Measurements from ENCODE around the gene PSME3IP1. TPM values are rescaled to one million over a fixed set of nuclear protein-coding genes. Genes with fewer than 3 reads are reported as not detected.

The PSME3IP1 gene
- total RNA-seq, 2 experiments from 2014 or later: 134 to 140 TPM

- no peak for ATAC-seq (ENCODE audit: low read depth)
- H3K27me3 Mint-ChIP-seq: no peaks in the 10 kb centered on the region
Observed at GRCh38 chr16:57175896-57176295, 9.9 kb downstream of the PSME3IP1 start.

GRCh38 chr16:57172721-57173290, 13.0 kb downstream of the PSME3IP1 start:
- POLR2A ChIA-PET: no interaction called here
- ATAC-seq (ENCODE audit: low read depth): no peak
- H3K27ac Mint-ChIP-seq: no peak overlapping the region
- H3K27me3 Mint-ChIP-seq: no peaks in the 10 kb centered on the region
- no peaks in the 10 kb centered on the region for H3K9me3 Mint-ChIP-seq
- DNase-seq: no peak
- peaks cover 16% of the 10 kb centered on the region for H3K36me3 Mint-ChIP-seq
- peaks cover 4% of the 10 kb centered on the region for H3K4me1 Mint-ChIP-seq
- H3K4me3 Mint-ChIP-seq: no peak overlapping the region

More at GRCh38 chr16:57175896-57176295, 9.9 kb downstream of the PSME3IP1 start:
- POLR2A ChIA-PET: no interaction called here
- no peaks in the 10 kb centered on the region for H3K4me1 Mint-ChIP-seq
- H3K4me3 Mint-ChIP-seq: no peak overlapping the region
- DNase-seq: no peak
- no peak overlapping the region for H3K27ac Mint-ChIP-seq
- no peaks in the 10 kb centered on the region for H3K9me3 Mint-ChIP-seq
- H3K36me3 Mint-ChIP-seq: peaks cover 13% of the 10 kb centered on the region

GRCh38 chr16:57169327-57169726, 16.5 kb downstream of the PSME3IP1 start:
- Mint-ChIP-seq H3K36me3 (peaks cover 28% of the 10 kb centered on the region), H3K27ac (no peak overlapping the region), H3K9me3 (no peaks in the 10 kb centered on the region), H3K4me3 (no peak overlapping the region), H3K27me3 (no peaks in the 10 kb centered on the region), H3K4me1 (peaks cover 6% of the 10 kb centered on the region)
- POLR2A ChIA-PET: interaction anchor here (0.6 kb wide), 1 partner anchor 347 kb away, joined by 3 read pairs; no protein-coding TSS in a partner anchor
- ATAC-seq (ENCODE audit: low read depth) (no peak), DNase-seq (no peak)

GRCh38 chr16:57167953-57168352, 17.9 kb downstream of the PSME3IP1 start:
- peak; percentile 82 for ATAC-seq (ENCODE audit: low read depth)
- Mint-ChIP-seq H3K27me3 (no peaks in the 10 kb centered on the region), H3K36me3 (peaks cover 37% of the 10 kb centered on the region), H3K27ac (no peak overlapping the region), H3K4me1 (peaks cover 6% of the 10 kb centered on the region), H3K4me3 (no peak overlapping the region), H3K9me3 (no peaks in the 10 kb centered on the region)
- POLR2A ChIA-PET: no interaction called here
- no peak for DNase-seq

GRCh38 chr16:57167538-57167937, 18.3 kb downstream of the PSME3IP1 start:
- DNase-seq: no peak
- peaks cover 6% of the 10 kb centered on the region for H3K4me1 Mint-ChIP-seq
- POLR2A ChIA-PET: no interaction called here
- no peak for ATAC-seq (ENCODE audit: low read depth)
- H3K4me3 Mint-ChIP-seq: no peak overlapping the region
- no peak overlapping the region for H3K27ac Mint-ChIP-seq
- H3K27me3 Mint-ChIP-seq: no peaks in the 10 kb centered on the region
- H3K9me3 Mint-ChIP-seq: no peaks in the 10 kb centered on the region
- H3K36me3 Mint-ChIP-seq: peaks cover 37% of the 10 kb centered on the region

- Mint-ChIP-seq H3K4me1 (peaks cover 6% of the 10 kb centered on the region), H3K27ac (no peak overlapping the region), H3K9me3 (no peaks in the 10 kb centered on the region), H3K4me3 (no peak overlapping the region), H3K27me3 (no peaks in the 10 kb centered on the region), H3K36me3 (peaks cover 36% of the 10 kb centered on the region)
- DNase-seq: no peak
- POLR2A ChIA-PET: no interaction called here
- no peak for ATAC-seq (ENCODE audit: low read depth)
Observed at GRCh38 chr16:57166951-57167350, 18.9 kb downstream of the PSME3IP1 start.

- Mint-ChIP-seq H3K27me3 (no peaks in the 10 kb centered on the region), H3K9me3 (no peaks in the 10 kb centered on the region), H3K4me3 (no peak overlapping the region), H3K4me1 (peaks cover 6% of the 10 kb centered on the region), H3K27ac (no peak overlapping the region), H3K36me3 (peaks cover 32% of the 10 kb centered on the region)
- POLR2A ChIA-PET: no interaction called here
- DNase-seq (no peak), ATAC-seq (ENCODE audit: low read depth) (no peak)
Observed at GRCh38 chr16:57166451-57166850, 19.4 kb downstream of the PSME3IP1 start.

- Mint-ChIP-seq H3K36me3 (peaks cover 27% of the 10 kb centered on the region), H3K4me3 (no peak overlapping the region)
Observed at GRCh38 chr16:57165938-57166337, 19.9 kb downstream of the PSME3IP1 start.

GRCh38 chr16:57165483-57165882, 20.4 kb downstream of the PSME3IP1 start:
- DNase-seq (no peak), ATAC-seq (ENCODE audit: low read depth) (no peak)
- Mint-ChIP-seq H3K4me3 (no peak overlapping the region), H3K4me1 (peaks cover 7% of the 10 kb centered on the region), H3K36me3 (peaks cover 25% of the 10 kb centered on the region), H3K9me3 (no peaks in the 10 kb centered on the region), H3K27ac (no peak overlapping the region), H3K27me3 (no peaks in the 10 kb centered on the region)
- POLR2A ChIA-PET: no interaction called here

More at GRCh38 chr16:57165938-57166337, 19.9 kb downstream of the PSME3IP1 start:
- peaks cover 6% of the 10 kb centered on the region for H3K4me1 Mint-ChIP-seq
- ATAC-seq (ENCODE audit: low read depth): no peak
- no peak for DNase-seq
- H3K9me3 Mint-ChIP-seq: no peaks in the 10 kb centered on the region
- no peak overlapping the region for H3K27ac Mint-ChIP-seq
- POLR2A ChIA-PET: no interaction called here
- no peaks in the 10 kb centered on the region for H3K27me3 Mint-ChIP-seq

GRCh38 chr16:57163842-57164241, 22.0 kb downstream of the PSME3IP1 start:
- Mint-ChIP-seq H3K4me3 (no peak overlapping the region), H3K27ac (no peak overlapping the region), H3K27me3 (no peaks in the 10 kb centered on the region), H3K9me3 (no peaks in the 10 kb centered on the region), H3K36me3 (peaks cover 29% of the 10 kb centered on the region), H3K4me1 (peaks cover 7% of the 10 kb centered on the region)
- ATAC-seq (ENCODE audit: low read depth): no peak
- DNase-seq: no peak
- POLR2A ChIA-PET: no interaction called here

GRCh38 chr16:57159447-57159846, 26.4 kb downstream of the PSME3IP1 start:
- no peak for ATAC-seq (ENCODE audit: low read depth)
- no peak overlapping the region for H3K27ac Mint-ChIP-seq
- H3K4me1 Mint-ChIP-seq: peaks cover 3% of the 10 kb centered on the region
- no peaks in the 10 kb centered on the region for H3K9me3 Mint-ChIP-seq
- H3K36me3 Mint-ChIP-seq: peaks cover 32% of the 10 kb centered on the region
- no peaks in the 10 kb centered on the region for H3K27me3 Mint-ChIP-seq
- DNase-seq: no peak
- no peak overlapping the region for H3K4me3 Mint-ChIP-seq
- POLR2A ChIA-PET: no interaction called here

- Mint-ChIP-seq H3K4me3 (no peak overlapping the region), H3K9me3 (no peaks in the 10 kb centered on the region), H3K36me3 (peaks cover 32% of the 10 kb centered on the region), H3K27me3 (no peaks in the 10 kb centered on the region), H3K27ac (no peak overlapping the region), H3K4me1 (peaks cover 3% of the 10 kb centered on the region)
- ATAC-seq (ENCODE audit: low read depth): no peak
- no peak for DNase-seq
- POLR2A ChIA-PET: no interaction called here
Observed at GRCh38 chr16:57157533-57157932, 28.3 kb downstream of the PSME3IP1 start.

- H3K9me3 Mint-ChIP-seq: no peaks in the 10 kb centered on the region
- ATAC-seq (ENCODE audit: low read depth): no peak
- no peak for DNase-seq
- peaks cover 33% of the 10 kb centered on the region for H3K36me3 Mint-ChIP-seq
- H3K27me3 Mint-ChIP-seq: no peaks in the 10 kb centered on the region
- no peak overlapping the region for H3K4me3 Mint-ChIP-seq
- no peak overlapping the region for H3K27ac Mint-ChIP-seq
- POLR2A ChIA-PET: no interaction called here
- peaks cover 11% of the 10 kb centered on the region for H3K4me1 Mint-ChIP-seq
Observed at GRCh38 chr16:57156351-57156703, 29.5 kb downstream of the PSME3IP1 start.

GRCh38 chr16:57155702-57156350, 30.0 kb downstream of the PSME3IP1 start:
- POLR2A ChIA-PET: no interaction called here
- peaks cover 11% of the 10 kb centered on the region for H3K4me1 Mint-ChIP-seq
- H3K36me3 Mint-ChIP-seq: peaks cover 33% of the 10 kb centered on the region
- H3K27ac Mint-ChIP-seq: no peak overlapping the region
- ATAC-seq (ENCODE audit: low read depth) (no peak), DNase-seq (no peak)
- no peaks in the 10 kb centered on the region for H3K27me3 Mint-ChIP-seq
- no peak overlapping the region for H3K4me3 Mint-ChIP-seq
- no peaks in the 10 kb centered on the region for H3K9me3 Mint-ChIP-seq
